GM12875 (cell line): ENCODE measurements around the gene SMG9.

ENCODE experiments used
- H3K4me3 ChIP-seq: one replicate; pipeline ENCODE4 v1.5.1; 2011; ENCODE audit warnings: low read depth, low read length, control low read depth
- TF ChIP-seq, protein P1 (sequence below): IDR thresholded peaks from 2 replicates; pipeline ENCODE4 v1.5.1; 2011; ENCODE audit warnings: low read depth, mild to moderate bottlenecking, control low read depth, inconsistent platforms, low read length, moderate library complexity, borderline replicate concordance; ENCODE audit not compliant: insufficient read depth

SMG9 gene, protein sequence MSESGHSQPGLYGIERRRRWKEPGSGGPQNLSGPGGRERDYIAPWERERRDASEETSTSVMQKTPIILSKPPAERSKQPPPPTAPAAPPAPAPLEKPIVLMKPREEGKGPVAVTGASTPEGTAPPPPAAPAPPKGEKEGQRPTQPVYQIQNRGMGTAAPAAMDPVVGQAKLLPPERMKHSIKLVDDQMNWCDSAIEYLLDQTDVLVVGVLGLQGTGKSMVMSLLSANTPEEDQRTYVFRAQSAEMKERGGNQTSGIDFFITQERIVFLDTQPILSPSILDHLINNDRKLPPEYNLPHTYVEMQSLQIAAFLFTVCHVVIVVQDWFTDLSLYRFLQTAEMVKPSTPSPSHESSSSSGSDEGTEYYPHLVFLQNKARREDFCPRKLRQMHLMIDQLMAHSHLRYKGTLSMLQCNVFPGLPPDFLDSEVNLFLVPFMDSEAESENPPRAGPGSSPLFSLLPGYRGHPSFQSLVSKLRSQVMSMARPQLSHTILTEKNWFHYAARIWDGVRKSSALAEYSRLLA

GRCh38 chr19:43754503-43755255, at the start of gene SMG9:
TSS of gene SMG9 (minus strand) at chr19:43754962. CDS start at chr19:43750741, 4,221 bp downstream.
- peak within 1 kb of the TSS; percentile 85 for H3K4me3 ChIP-seq
- TF ChIP-seq, protein P1, sequence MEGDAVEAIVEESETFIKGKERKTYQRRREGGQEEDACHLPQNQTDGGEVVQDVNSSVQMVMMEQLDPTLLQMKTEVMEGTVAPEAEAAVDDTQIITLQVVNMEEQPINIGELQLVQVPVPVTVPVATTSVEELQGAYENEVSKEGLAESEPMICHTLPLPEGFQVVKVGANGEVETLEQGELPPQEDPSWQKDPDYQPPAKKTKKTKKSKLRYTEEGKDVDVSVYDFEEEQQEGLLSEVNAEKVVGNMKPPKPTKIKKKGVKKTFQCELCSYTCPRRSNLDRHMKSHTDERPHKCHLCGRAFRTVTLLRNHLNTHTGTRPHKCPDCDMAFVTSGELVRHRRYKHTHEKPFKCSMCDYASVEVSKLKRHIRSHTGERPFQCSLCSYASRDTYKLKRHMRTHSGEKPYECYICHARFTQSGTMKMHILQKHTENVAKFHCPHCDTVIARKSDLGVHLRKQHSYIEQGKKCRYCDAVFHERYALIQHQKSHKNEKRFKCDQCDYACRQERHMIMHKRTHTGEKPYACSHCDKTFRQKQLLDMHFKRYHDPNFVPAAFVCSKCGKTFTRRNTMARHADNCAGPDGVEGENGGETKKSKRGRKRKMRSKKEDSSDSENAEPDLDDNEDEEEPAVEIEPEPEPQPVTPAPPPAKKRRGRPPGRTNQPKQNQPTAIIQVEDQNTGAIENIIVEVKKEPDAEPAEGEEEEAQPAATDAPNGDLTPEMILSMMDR: no peak

GRCh38 chr19:43804432-43804831, 49.7 kb upstream of the SMG9 start:
- no peak overlapping the region for H3K4me3 ChIP-seq
- TF ChIP-seq, protein P1: no peak

GRCh38 chr19:43802216-43802951, 47.6 kb upstream of the SMG9 start, which contains the start of gene LYPD5:
TSS of gene LYPD5 (minus strand) at chr19:43802447. CDS start at chr19:43802380, 67 bp downstream.
- no peak within 1 kb of the TSS for H3K4me3 ChIP-seq
- TF ChIP-seq, protein P1: no peak

DNA sequence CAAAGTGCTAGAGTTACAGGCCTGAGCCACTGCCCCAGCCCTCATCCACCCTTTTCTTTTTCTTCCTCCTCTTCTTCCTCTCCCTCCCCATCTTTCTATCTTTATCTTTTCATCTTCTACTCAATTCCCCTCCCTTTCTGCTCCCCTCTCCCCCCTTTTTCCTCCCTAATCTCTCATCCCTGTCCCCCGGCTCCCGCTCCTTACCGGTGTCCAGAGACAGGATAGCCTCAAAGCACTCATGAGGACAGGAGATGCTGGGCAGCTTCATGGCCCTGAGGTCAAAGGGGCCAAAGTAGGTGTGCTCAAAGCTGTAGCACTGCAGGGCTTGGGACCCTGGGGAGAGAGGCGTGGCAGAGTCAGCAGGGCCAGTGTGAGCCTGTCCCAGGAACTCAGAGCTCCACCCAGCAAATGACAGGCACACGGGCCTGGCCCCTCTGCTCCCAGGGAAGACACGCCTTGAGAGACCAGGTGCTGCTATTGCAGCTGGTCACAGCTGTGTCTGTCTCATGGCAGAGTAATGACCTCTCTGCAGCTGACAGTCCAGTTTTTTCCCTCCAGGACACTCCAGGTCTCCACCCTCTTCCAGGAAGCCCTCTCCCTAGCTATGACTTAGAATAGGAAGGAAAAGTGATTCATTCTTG, 44.9 kb upstream of the SMG9 start:
- TF ChIP-seq, protein P1: no peak
- no peak overlapping the region for H3K4me3 ChIP-seq

GRCh38 chr19:43798546-43799409, 44.0 kb upstream of the SMG9 start:
- TF ChIP-seq, protein P1: no peak
- H3K4me3 ChIP-seq: peak overlapping the region; percentile 56
